K562 (cell line): Measurements from ENCODE around the gene BEST4.

Experiments used
- CEBPZ ChIP-seq: fragments of 150-350 bp; IDR thresholded peaks from 2 replicates; pipeline ENCODE4 v1.6.1; 2014; ENCODE audit warnings: low read depth, mild to moderate bottlenecking, low read length, borderline replicate concordance
- CTCF ChIP-seq, 3 experiments: IDR thresholded peaks in 2 of 3; conservative IDR thresholded peaks in 1 of 3; 2 replicates each; pipeline ENCODE4 v1.5.1; 2011 to 2012; ENCODE audit warnings: low read length in 3 of 3, mild to moderate bottlenecking in 3 of 3, control low read depth in 2 of 3, improper control_type of control experiment in 1 of 3, inconsistent platforms in 1 of 3, low read depth in 1 of 3, mixed read lengths in 1 of 3, moderate library complexity in 1 of 3; ENCODE audit not compliant: insufficient read depth in 2 of 3
- MLX ChIP-seq, 2 experiments: fragments of 450-650 bp in 1 of 2; sonication (generic) in 1 of 2; formaldehyde crosslinking; conservative IDR thresholded peaks; 2 replicates each; pipeline versions ENCODE4 v1.4.0 to v1.8.1; 2020 to 2022; ENCODE audit warnings: mild to moderate bottlenecking in 1 of 2, missing genetic modification reagents in 1 of 2
- MYC ChIP-seq, 2 experiments: fragments of 250-450 bp in 1 of 2; sonication (Bioruptor Pico) in 1 of 2; IDR thresholded peaks; 2 replicates each; pipeline versions ENCODE4 v1.5.1 to v1.6.1; 2012 to 2021; ENCODE audit warnings: low read depth in 2 of 2, borderline replicate concordance in 1 of 2, improper control_type of control experiment in 1 of 2, low read length in 1 of 2, mild to moderate bottlenecking in 1 of 2, moderate library complexity in 1 of 2
- POLR2AphosphoS5 ChIP-seq: IDR thresholded peaks from 2 replicates; pipeline ENCODE4 v1.6.1; 2011; ENCODE audit warnings: mild to moderate bottlenecking, low read depth, low read length, moderate library complexity; ENCODE audit not compliant: control insufficient read depth, insufficient read depth
- POLR2G ChIP-seq: fragments of 200-400 bp; formaldehyde crosslinking; IDR thresholded peaks from 2 replicates; pipeline ENCODE4 v1.6.1; 2017; ENCODE audit warnings: low read depth, mild to moderate bottlenecking, antibody characterized with exemption, low read length, moderate library complexity
- SIN3A ChIP-seq, 2 experiments: fragments of 150-350 bp in 1 of 2; IDR thresholded peaks; 2 replicates each; pipeline ENCODE4 v1.6.1; 2011 to 2016; ENCODE audit warnings: borderline replicate concordance in 2 of 2, low read depth in 2 of 2, low read length in 2 of 2, mild to moderate bottlenecking in 2 of 2, moderate library complexity in 2 of 2; ENCODE audit not compliant: control insufficient read depth in 1 of 2
- SMAD4 ChIP-seq: fragments of 250-450 bp; sonication (Bioruptor Pico); conservative IDR thresholded peaks from 2 replicates; pipeline ENCODE4 v1.8.0; 2021; ENCODE audit warnings: inconsistent platforms, mild to moderate bottlenecking, moderate library complexity
- TARDBP ChIP-seq: fragments of 450-650 bp; IDR thresholded peaks from 2 replicates; pipeline ENCODE4 v1.6.1; 2016
- TEAD4 ChIP-seq, 2 experiments: sonication (generic) in 1 of 2; formaldehyde crosslinking in 1 of 2; IDR thresholded peaks; 2 replicates each; pipeline versions ENCODE4 v1.6.1 to v1.8.0; 2012 to 2022; ENCODE audit warnings: borderline replicate concordance in 1 of 2, inconsistent platforms in 1 of 2, low read length in 1 of 2, mild to moderate bottlenecking in 1 of 2, missing genetic modification reagents in 1 of 2
- ZFP36 ChIP-seq: fragments of 150-350 bp; IDR thresholded peaks from 2 replicates; pipeline ENCODE4 v1.6.1; 2018; ENCODE audit warnings: low read length, low read depth; ENCODE audit not compliant: partially characterized antibody
- ZNF639 ChIP-seq, 2 experiments: fragments of 200-800 bp in 1 of 2; sonication (Bioruptor generic) in 1 of 2; sonication (generic) in 1 of 2; formaldehyde crosslinking in 1 of 2; IDR thresholded peaks in 1 of 2; conservative IDR thresholded peaks in 1 of 2; 2 replicates each; pipeline versions ENCODE4 v1.5.0 to v1.6.1; 2016 to 2020; ENCODE audit warnings: missing compliant biosample characterization in 1 of 2, missing genetic modification characterization in 1 of 2, missing genetic modification reagents in 1 of 2
- ZNF76 ChIP-seq: fragments of 250-450 bp; sonication (Bioruptor Pico); IDR thresholded peaks from 2 replicates; pipeline ENCODE4 v1.4.0; 2020; ENCODE audit warnings: mild to moderate bottlenecking, moderate library complexity, borderline replicate concordance
- TF ChIP-seq, protein P1 (sequence below): sonication (generic); formaldehyde crosslinking; IDR thresholded peaks from 2 replicates; pipeline ENCODE4 v1.8.0; 2022; ENCODE audit warnings: mild to moderate bottlenecking, low read depth, missing genetic modification reagents

DNA sequence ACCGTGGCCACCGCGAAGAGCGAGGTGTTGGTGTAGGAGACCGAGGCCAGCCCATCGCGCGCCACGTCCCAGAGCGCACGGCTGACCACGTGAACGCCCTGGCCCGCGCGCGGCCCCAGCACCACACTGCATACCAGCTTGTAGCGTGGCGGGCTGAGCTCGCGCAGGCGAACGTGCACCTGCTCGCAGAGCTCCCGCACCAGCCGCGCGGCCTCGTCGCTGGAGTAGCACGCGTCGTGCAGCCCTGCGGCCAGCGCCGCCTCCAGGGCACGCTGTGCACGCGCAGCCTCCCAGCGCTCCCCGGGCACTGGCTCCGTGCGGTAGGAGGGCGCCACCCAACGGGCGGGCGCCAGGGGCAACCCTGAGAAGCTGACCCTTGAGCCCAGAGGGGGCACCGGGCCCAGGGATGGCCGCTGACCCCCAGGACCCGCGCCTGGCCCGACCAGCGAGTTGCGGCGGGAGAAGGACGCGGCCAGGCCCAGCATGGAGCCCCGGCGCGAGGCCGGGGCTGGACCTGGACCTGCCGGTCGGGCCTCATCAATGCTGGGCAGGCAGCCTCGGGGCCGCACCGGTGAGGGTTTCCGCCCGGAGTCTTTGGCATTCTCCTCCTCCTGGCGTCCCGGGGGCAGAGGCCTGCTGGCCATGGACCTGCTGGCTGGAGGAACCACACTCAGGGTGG is 18.2 kb upstream of the BEST4 start:
- no peak for TF ChIP-seq TEAD4 (IDR thresholded peaks at IDR 0.05; ENCODE audit: low read length)
- no peak for TF ChIP-seq TEAD4 (CRISPR knock-in tag; IDR thresholded peaks at IDR 0.05; ENCODE audit: borderline replicate concordance)
- TF ChIP-seq CTCF (IDR thresholded peaks at IDR 0.05 in 2 of 3, conservative IDR thresholded peaks at IDR 0.05 in 1 of 3; ENCODE audit: insufficient read depth in 2 of 3, low read depth in 1 of 3, low read length in 3 of 3), result no peak
- no peak for TF ChIP-seq TARDBP
- TF ChIP-seq MLX (CRISPR knock-in tag; conservative IDR thresholded peaks at IDR 0.05), result no peak
- peak; percentile 75 for TF ChIP-seq POLR2G
- no peak for TF ChIP-seq SIN3A (IDR thresholded peaks at IDR 0.05; ENCODE audit: borderline replicate concordance in 2 of 2, control insufficient read depth in 1 of 2, low read depth in 2 of 2, low read length in 2 of 2)
- TF ChIP-seq ZNF639 (CRISPR knock-in tag; conservative IDR thresholded peaks at IDR 0.05 in 1 of 2, IDR thresholded peaks at IDR 0.05 in 1 of 2), result no peak
- TF ChIP-seq MYC (IDR thresholded peaks at IDR 0.05; ENCODE audit: low read depth, low read length), result no peak
- TF ChIP-seq MYC (CRISPR knock-in tag; IDR thresholded peaks at IDR 0.05; ENCODE audit: borderline replicate concordance, low read depth), result no peak
- TF ChIP-seq ZNF76 (CRISPR knock-in tag), result no peak
- TF ChIP-seq POLR2AphosphoS5, result peak; percentile 12; the same call in 1 of the 2 replicates
- TF ChIP-seq SMAD4 (CRISPR knock-in tag), result no peak
- TF ChIP-seq ZFP36, result no peak
- TF ChIP-seq, protein P1, sequence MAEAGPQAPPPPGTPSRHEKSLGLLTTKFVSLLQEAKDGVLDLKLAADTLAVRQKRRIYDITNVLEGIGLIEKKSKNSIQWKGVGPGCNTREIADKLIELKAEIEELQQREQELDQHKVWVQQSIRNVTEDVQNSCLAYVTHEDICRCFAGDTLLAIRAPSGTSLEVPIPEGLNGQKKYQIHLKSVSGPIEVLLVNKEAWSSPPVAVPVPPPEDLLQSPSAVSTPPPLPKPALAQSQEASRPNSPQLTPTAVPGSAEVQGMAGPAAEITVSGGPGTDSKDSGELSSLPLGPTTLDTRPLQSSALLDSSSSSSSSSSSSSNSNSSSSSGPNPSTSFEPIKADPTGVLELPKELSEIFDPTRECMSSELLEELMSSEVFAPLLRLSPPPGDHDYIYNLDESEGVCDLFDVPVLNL (CRISPR knock-in tag), result no peak
- TF ChIP-seq CEBPZ, result no peak
